ENCODE data around the gene TSPAN2.
A peak's percentile ranks its signal among the peaks of the same experiment; 100 is the strongest.

TSPAN2 gene

GRCh38 chr1:115071012-115071664, 18.2 kb downstream of the TSPAN2 start:
- TF ChIP-seq CTCF (IDR thresholded peaks at IDR 0.05; ENCODE audit: low read depth, low read length, missing control alignments), result no peak
- Histone ChIP-seq H3K4me3 (ENCODE audit: low read depth, low read length) (no peak overlapping the region), H3K27me3 (replicated peaks) (peaks cover 11% of the 10 kb centered on the region), H3K27ac (no peak overlapping the region), H3K36me3 (replicated peaks) (no peaks in the 10 kb centered on the region)
- no peak for DNase-seq
- in situ Hi-C loops (cut with HindIII; ENCODE audit: low pct_ligation_motif_present, low sequenced_read_pairs), result no loop called here

GRCh38 chr1:115069659-115070308, 19.5 kb downstream of the TSPAN2 start:
- peak; percentile 49 for DNase-seq
- peaks cover 3% of the 10 kb centered on the region for H3K27me3 ChIP-seq (replicated peaks)
- in situ Hi-C loops (cut with HindIII; ENCODE audit: low pct_ligation_motif_present, low sequenced_read_pairs), result no loop called here
- no peaks in the 10 kb centered on the region for H3K36me3 ChIP-seq (replicated peaks)
- H3K4me3 ChIP-seq (ENCODE audit: low read depth, low read length), result no peak overlapping the region
- no peak overlapping the region for H3K27ac ChIP-seq
- TF ChIP-seq CTCF (IDR thresholded peaks at IDR 0.05; ENCODE audit: low read depth, low read length, missing control alignments), result no peak

- in situ Hi-C loops (cut with HindIII; ENCODE audit: low pct_ligation_motif_present, low sequenced_read_pairs), result no loop called here
- no peaks in the 10 kb centered on the region for H3K36me3 ChIP-seq (replicated peaks)
- no peak overlapping the region for H3K27ac ChIP-seq
- no peak overlapping the region for H3K4me3 ChIP-seq (ENCODE audit: low read depth, low read length)
- no peak for DNase-seq
- no peaks in the 10 kb centered on the region for H3K27me3 ChIP-seq (replicated peaks)
- no peak for TF ChIP-seq CTCF (IDR thresholded peaks at IDR 0.05; ENCODE audit: low read depth, low read length, missing control alignments)
These were observed 20.3 kb downstream of the TSPAN2 start for GRCh38 chr1:115068826-115069585.

- TF ChIP-seq CTCF (IDR thresholded peaks at IDR 0.05; ENCODE audit: low read depth, low read length, missing control alignments), result no peak
- no peaks in the 10 kb centered on the region for H3K36me3 ChIP-seq (replicated peaks)
- no peaks in the 10 kb centered on the region for H3K27me3 ChIP-seq (replicated peaks)
- peak; percentile 37 for DNase-seq
- no peak overlapping the region for H3K4me3 ChIP-seq (ENCODE audit: low read depth, low read length)
- in situ Hi-C loops (cut with HindIII; ENCODE audit: low pct_ligation_motif_present, low sequenced_read_pairs), result no loop called here
- no peak overlapping the region for H3K27ac ChIP-seq
These were observed 22.0 kb downstream of the TSPAN2 start for GRCh38 chr1:115067161-115067859.

- no peak for TF ChIP-seq CTCF (IDR thresholded peaks at IDR 0.05; ENCODE audit: low read depth, low read length, missing control alignments)
- Histone ChIP-seq H3K27ac (no peak overlapping the region), H3K27me3 (replicated peaks) (no peaks in the 10 kb centered on the region), H3K36me3 (replicated peaks) (no peaks in the 10 kb centered on the region), H3K4me3 (ENCODE audit: low read depth, low read length) (no peak overlapping the region)
- in situ Hi-C loops (cut with HindIII; ENCODE audit: low pct_ligation_motif_present, low sequenced_read_pairs), result no loop called here
- DNase-seq, result no peak
These were observed 24.3 kb downstream of the TSPAN2 start for GRCh38 chr1:115065021-115065420.

Measured in brain microvascular endothelial cell (primary cell).